ENCODE results near the gene POM121L12. TPM values are rescaled to one million over a fixed set of nuclear protein-coding genes. Genes with fewer than 3 reads are reported as not detected.

Gene POM121L12
- not detected in 2 replicates for total RNA-seq (2012; rRNA removed)
- not detected in 2 replicates for polyA plus RNA-seq (2012; rRNA removed)
- not detected in 2 replicates for polyA plus RNA-seq (2012; cell fraction: cytosol; rRNA removed)
- not detected in 2 replicates for polyA plus RNA-seq (2012; cell fraction: nucleus; rRNA removed; ENCODE audit: low replicate concordance)
- Bru-seq, nascent RNA: not detected
- not detected for BruChase-seq, experiment 1, labeled RNA remaining after a 6-hour chase
- BruChase-seq, experiment 2, labeled RNA remaining after a 2-hour chase: not detected
- long read RNA-seq: 0 reads

- Histone ChIP-seq H3K9ac (ENCODE audit: low read depth, low read length) (no peak within 1 kb of the TSS), H4K91ac (ENCODE audit: insufficient read depth, low read depth, low read length) (no peak within 1 kb of the TSS), H3K9me3 (ENCODE audit: control insufficient read depth, insufficient read depth, low read length) (peaks cover 16% of the 10 kb centered on the region), H3K4ac (ENCODE audit: low read depth, low read length) (no peak within 1 kb of the TSS), H3K36me3 (ENCODE audit: control insufficient read depth, insufficient read depth, low read length) (no peaks in the 10 kb centered on the region), H3K56ac (ENCODE audit: extremely low read depth, insufficient read depth, low read length) (no peak within 1 kb of the TSS), H2BK120ac (ENCODE audit: low read depth, low read length) (no peak within 1 kb of the TSS), H3K79me1 (ENCODE audit: low read depth in 1 of 2, low read length in 2 of 2) (no peaks in the 10 kb centered on the region), H3K27ac (ENCODE audit: insufficient read depth, low read length) (no peak within 1 kb of the TSS), H3K4me1 (ENCODE audit: control insufficient read depth, insufficient read depth, low read length) (no peaks in the 10 kb centered on the region), H3K4me3 (ENCODE audit: insufficient read depth, low read depth, low read length) (no peak within 1 kb of the TSS), H3K27me3 (ENCODE audit: control insufficient read depth, insufficient read depth, low read length) (no peaks in the 10 kb centered on the region), H3K23ac (ENCODE audit: low read depth, low read length) (no peak within 1 kb of the TSS), H3K18ac (ENCODE audit: low read depth, low read length) (no peak within 1 kb of the TSS), H2BK20ac (ENCODE audit: low read depth, low read length) (no peak within 1 kb of the TSS), H2AK5ac (ENCODE audit: low read depth, low read length) (no peak within 1 kb of the TSS), H3K4me2 (ENCODE audit: low read depth, low read length) (no peak within 1 kb of the TSS), H3K9me1 (ENCODE audit: insufficient read depth, low read length) (no peaks in the 10 kb centered on the region), H3K14ac (replicated peaks; ENCODE audit: low read depth, low read length) (no peak within 1 kb of the TSS), H4K8ac (ENCODE audit: low read depth in 2 of 2, low read length in 2 of 2) (no peak within 1 kb of the TSS), H2AFZ (replicated peaks; ENCODE audit: low read length, poor library complexity) (no peak within 1 kb of the TSS), H2BK15ac (ENCODE audit: low read depth, low read length) (no peak within 1 kb of the TSS), H4K20me1 (ENCODE audit: insufficient read depth, low read length) (no peaks in the 10 kb centered on the region), H2AK9ac (replicated peaks; ENCODE audit: low read depth, low read length, poor library complexity) (no peak within 1 kb of the TSS), H2BK5ac (ENCODE audit: low read depth, low read length, poor library complexity, severe bottlenecking) (no peak within 1 kb of the TSS), H4K5ac (ENCODE audit: low read depth, low read length) (no peak within 1 kb of the TSS)
- TF ChIP-seq POLR2A (IDR thresholded peaks at IDR 0.05; ENCODE audit: low read depth, low read length): no peak
- no peak for TF ChIP-seq NFE2L2 (IDR thresholded peaks at IDR 0.05; ENCODE audit: low read depth, low read length)
- no peak for TF ChIP-seq RAD21 (IDR thresholded peaks at IDR 0.05; ENCODE audit: low read length)
- TF ChIP-seq CTCF (conservative IDR thresholded peaks at IDR 0.05; ENCODE audit: low read depth, low read length): no peak
- TF ChIP-seq ELK1 (IDR thresholded peaks at IDR 0.05; ENCODE audit: borderline replicate concordance, low read depth, low read length): no peak
- no peak for TF ChIP-seq CEBPB (IDR thresholded peaks at IDR 0.05; ENCODE audit: low read depth, low read length)
- no peak for TF ChIP-seq SMC3 (IDR thresholded peaks at IDR 0.05; ENCODE audit: low read depth, low read length)
- TF ChIP-seq USF2 (IDR thresholded peaks at IDR 0.05; ENCODE audit: low read depth, low read length): no peak
- no peak for TF ChIP-seq MXI1 (IDR thresholded peaks at IDR 0.05; ENCODE audit: borderline replicate concordance, low read depth, low read length)
- 79% methylated on average over 38 of the region's 59 CpGs; no CpG with 5 or more reads in 1 of the 2 experiments for WGBS, 2 experiments (ENCODE audit: extremely low coverage in 2 of 2, insufficient read length in 1 of 2)
- no peak for ATAC-seq (ENCODE audit: low read depth)
- intact Hi-C loops (cut with micrococcal nuclease): no loop called here
- BruUV-seq (replicated peaks): no TSS peak
- CTCF ChIA-PET: no interaction called here
- dilution Hi-C loops (cut with HindIII; ENCODE audit: low sequenced_read_pairs, unreplicated experiment): no loop called here
- DNase-seq: no peak
- POLR2A ChIA-PET (ENCODE audit: unreplicated experiment): no interaction called here
- in situ Hi-C loops (cut with MboI; ENCODE audit: low sequenced_read_pairs): no loop called here
Measured at GRCh38 chr7:53035499-53036412, at the start of gene POM121L12. Gene POM121L12, plus strand, starts transcription at chr7:53035633. Its CDS starts 39 bp downstream, at chr7:53035672.
